GM04503 (cell line): Measurements from ENCODE around the gene CDK14.

Experiments
- DNase-seq: peaks from one replicate; pipeline ENCODE4 v3.0.0-alpha.2; 2012; ENCODE audit warnings: low read depth

The CDK14 gene

GRCh38 chr7:91051966-91052365, 455.8 kb downstream of the CDK14 start:
- DNase-seq: no peak

DNA sequence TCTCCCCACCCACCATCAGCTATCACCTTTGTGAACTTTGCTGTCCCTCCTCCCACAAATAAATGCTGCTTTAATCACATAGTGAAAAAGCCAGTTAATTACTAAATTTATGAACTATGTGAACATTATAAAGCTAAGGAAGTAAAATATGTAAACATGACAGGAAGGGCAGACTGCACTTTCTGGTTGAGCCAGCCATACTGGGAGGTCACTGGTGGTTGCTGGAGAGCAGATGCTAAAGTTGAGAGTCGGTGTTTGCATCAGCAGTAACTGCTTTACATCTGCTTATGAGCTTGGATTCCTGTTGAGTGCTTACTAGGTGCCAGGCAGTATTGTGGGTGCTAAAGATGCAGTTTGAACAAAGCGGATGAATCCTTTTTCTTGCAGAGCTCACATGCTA, 458.3 kb downstream of the CDK14 start:
- no peak for DNase-seq

DNA sequence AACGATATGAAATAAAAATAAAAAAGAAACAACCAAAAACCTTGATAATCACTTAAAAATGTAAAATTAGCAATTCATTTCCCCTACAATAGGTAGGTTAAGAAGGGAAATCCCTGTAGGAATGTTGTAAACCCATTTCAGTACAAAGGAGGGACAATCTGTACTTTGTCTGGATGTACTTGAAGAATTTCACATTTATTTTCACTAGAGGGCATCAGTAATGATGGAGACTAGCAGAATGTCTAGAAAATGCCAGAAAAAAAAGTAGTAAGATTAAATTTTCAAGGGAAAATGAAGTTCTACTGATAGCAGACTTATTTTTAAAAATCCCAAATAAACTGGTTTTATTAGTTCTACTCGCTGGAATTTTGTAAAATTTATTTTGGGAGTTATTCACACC, 459.1 kb downstream of the CDK14 start:
- no peak for DNase-seq

DNA sequence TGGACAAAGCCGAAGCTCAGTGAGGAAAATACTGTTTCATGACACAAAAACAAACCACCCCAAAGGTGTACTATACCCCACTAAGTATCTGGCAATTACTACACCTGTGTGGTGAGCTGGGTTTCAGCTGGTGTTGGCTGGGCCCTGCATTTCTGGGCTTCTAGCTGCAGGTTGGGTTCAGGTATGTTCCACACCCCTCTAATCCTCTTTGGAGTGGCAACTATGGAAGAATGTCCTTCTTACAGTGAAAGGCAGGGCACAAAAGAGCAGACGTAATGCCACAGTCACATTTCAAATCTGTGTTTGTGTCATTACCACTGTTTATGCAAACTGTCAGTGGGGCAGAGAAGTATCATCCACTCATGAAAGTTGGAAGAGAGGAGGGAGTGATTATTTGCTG, 466.6 kb downstream of the CDK14 start:
- DNase-seq: no peak

GRCh38 chr7:91064052-91064451, 467.9 kb downstream of the CDK14 start:
- DNase-seq: no peak

DNA sequence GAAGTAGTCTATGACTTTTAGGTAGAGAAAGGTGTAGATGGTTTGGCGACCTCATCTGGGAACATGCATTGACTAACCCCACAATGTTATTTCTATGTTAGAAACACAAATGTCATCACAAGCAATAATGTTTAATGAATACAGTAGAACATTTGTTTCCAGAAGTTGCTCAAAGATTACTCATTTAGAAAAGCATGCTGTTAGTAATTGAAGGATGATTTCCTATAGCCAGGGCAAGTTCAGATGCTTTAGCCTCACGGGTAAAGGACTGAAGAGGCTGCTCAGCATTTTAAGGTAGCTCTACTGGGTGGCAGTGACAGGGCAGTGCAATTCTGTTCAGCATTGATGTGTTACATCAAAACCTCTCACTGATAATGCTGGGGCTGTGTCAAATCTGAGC, 468.8 kb downstream of the CDK14 start:
- DNase-seq: no peak

DNA sequence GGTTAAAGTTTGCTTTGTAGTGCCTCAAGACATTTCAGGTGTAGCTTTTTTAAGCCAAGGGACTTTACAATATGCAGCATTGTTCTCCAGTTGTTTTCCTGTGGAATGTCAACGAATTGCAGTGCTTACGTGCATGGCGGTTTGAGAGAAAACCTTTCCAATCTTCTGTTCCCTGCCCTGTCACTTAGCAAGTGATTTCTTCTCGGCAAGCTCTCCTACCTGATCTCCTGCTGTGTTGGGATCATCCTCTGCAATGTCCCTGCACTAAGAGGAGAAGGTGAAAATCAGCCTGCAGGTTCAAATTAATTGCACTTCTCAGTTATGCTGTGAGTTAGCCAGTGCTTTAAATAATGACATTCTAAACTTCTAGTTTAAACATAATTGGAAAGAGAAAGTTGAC, 470.5 kb downstream of the CDK14 start:
- DNase-seq: no peak

DNA sequence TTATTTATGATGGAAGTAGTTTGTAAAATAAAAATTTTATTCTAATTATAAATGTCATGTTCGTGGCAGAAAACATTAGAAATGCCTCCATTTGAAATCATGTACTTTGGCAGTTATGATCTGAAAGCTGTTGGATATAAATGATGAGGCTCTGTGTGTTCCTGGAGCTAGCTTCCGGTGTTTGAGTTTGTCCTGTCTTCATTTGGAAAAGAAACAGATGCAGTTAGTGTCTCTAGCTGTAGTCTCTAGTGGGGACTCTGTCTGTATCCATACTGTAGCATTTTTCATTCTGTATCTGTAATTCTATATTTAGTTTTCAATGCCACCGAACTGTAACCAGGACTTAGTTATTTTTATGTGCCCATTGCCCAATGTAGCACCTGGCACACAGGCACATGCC, 471.1 kb downstream of the CDK14 start:
- DNase-seq: no peak

GRCh38 chr7:91068136-91068795, 472.1 kb downstream of the CDK14 start:
- no peak for DNase-seq

- no peak for DNase-seq
These were observed 473.0 kb downstream of the CDK14 start for GRCh38 chr7:91069146-91069545.

- no peak for DNase-seq
These were observed 483.4 kb downstream of the CDK14 start for GRCh38 chr7:91079487-91079886.

GRCh38 chr7:91080351-91080750, 484.2 kb downstream of the CDK14 start:
- DNase-seq: no peak

GRCh38 chr7:91082038-91082437, 485.9 kb downstream of the CDK14 start:
- peak; percentile 64 for DNase-seq

- DNase-seq: no peak
These were observed 486.9 kb downstream of the CDK14 start for GRCh38 chr7:91082852-91083495.

- DNase-seq: no peak
These were observed 487.9 kb downstream of the CDK14 start for GRCh38 chr7:91083855-91084644.

DNA sequence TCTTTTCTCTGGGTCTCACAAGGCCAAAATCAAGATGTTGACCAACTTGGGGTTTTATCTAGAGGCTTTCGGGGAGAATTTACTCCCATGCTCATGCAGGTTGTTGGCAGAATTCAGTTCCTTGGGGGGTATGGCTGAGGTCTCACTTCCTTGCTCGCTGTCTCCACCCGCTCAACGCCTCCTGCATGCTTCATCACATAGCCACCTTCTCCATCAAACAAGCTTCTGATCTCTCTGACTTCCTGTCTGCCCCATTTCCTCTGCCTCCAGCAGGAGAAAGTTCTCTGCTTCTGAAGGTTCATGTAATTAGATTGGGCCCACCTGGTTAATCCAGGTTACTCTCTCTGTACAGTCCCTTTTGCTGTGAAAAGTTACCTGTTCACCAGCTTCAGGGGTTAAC, 489.1 kb downstream of the CDK14 start:
- no peak for DNase-seq

DNA sequence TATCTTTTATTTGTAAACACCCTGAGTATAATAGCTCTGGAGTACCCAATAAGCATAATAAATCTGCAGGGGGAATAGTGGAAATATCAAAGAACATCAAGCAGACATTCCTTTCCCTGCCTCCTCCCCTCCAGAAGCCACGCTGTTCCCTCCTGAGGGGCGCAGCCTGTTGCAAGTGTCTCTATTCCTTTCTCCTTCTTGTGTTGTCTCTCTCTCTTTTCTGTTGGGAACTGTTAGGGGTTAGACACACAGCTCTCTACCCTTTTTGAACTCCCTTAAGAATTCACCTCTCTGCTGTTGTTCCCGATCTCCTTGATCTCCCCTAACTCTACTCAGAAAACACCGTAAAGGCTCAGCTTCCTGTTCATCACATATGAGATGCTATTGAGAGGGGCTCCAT, 490.1 kb downstream of the CDK14 start:
- DNase-seq: no peak

GRCh38 chr7:91088156-91088555, 492.0 kb downstream of the CDK14 start:
- DNase-seq: no peak

GRCh38 chr7:91088691-91089090, 492.6 kb downstream of the CDK14 start:
- no peak for DNase-seq

GRCh38 chr7:91089382-91089963, 493.4 kb downstream of the CDK14 start:
- DNase-seq: no peak

GRCh38 chr7:91090684-91091083, 494.6 kb downstream of the CDK14 start:
- DNase-seq: no peak

- DNase-seq: no peak
These were observed 495.5 kb downstream of the CDK14 start for GRCh38 chr7:91091631-91092030.

DNA sequence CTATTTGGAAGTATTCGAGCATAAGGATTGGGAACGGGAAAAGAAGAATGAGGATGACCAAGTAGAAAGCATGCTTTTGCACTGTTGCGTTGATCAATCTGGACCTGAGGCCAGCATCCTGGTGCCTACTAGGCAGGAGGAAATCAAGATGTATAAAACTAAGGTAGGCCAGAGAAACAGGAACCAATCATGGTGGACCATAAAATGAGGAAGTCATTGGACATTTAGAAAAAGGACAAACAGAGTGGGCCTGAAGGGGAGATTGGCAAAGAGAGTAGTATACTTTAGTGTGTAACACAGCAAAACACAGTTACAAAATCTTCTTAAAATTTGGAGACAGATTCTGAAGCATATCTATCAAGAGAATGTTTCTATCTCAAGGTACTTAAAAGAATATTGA, 497.1 kb downstream of the CDK14 start:
- no peak for DNase-seq
